GM18517 (cell line): ENCODE data around the gene PDX1.

Experiments used
- ATAC-seq: cut with Tn5 transposase; IDR thresholded peaks from one replicate; pipeline ENCODE4 v1.9.1; 2021; ENCODE audit warnings: mild to moderate bottlenecking, moderate library complexity; ENCODE audit not compliant: unreplicated experiment

PDX1 gene

GRCh38 chr13:27921961-27922882 lies 2.4 kb downstream of the PDX1 start:
- ATAC-seq = no peak

- ATAC-seq = no peak
Measured at GRCh38 chr13:27922883-27923612, 3.2 kb downstream of the PDX1 start.

DNA sequence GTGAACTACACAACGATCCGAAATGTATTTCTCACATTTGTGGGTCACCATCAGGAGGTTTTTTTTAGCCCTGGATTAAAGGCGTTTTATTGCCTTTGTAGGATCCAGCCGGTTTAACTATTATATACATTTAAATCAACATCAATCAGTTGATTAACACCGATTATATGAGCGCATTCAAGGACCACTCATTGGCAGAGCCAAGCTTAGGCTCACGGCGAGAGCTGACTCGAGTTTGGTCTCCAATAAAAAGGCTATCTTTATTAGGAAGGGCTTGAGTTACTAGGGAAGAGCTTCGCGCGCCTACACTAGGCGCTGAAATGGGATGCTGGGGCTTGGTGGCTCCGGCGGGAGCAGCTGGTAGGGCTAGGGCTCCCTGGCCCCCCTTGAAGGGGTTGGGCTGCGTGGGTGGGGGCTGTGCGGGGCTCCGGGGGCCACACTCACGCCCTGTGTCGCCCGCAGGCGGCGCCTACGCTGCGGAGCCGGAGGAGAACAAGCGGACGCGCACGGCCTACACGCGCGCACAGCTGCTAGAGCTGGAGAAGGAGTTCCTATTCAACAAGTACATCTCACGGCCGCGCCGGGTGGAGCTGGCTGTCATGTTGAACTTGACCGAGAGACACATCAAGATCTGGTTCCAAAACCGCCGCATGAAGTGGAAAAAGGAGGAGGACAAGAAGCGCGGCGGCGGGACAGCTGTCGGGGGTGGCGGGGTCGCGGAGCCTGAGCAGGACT lies 4.2 kb downstream of the PDX1 start:
- ATAC-seq = no peak

GRCh38 chr13:27924529-27925141 lies 4.8 kb downstream of the PDX1 start:
- no peak for ATAC-seq

- no peak for ATAC-seq
Measured at GRCh38 chr13:27925220-27925991, 5.6 kb downstream of the PDX1 start.

GRCh38 chr13:27926644-27927434 lies 7.0 kb downstream of the PDX1 start:
- ATAC-seq = no peak

DNA sequence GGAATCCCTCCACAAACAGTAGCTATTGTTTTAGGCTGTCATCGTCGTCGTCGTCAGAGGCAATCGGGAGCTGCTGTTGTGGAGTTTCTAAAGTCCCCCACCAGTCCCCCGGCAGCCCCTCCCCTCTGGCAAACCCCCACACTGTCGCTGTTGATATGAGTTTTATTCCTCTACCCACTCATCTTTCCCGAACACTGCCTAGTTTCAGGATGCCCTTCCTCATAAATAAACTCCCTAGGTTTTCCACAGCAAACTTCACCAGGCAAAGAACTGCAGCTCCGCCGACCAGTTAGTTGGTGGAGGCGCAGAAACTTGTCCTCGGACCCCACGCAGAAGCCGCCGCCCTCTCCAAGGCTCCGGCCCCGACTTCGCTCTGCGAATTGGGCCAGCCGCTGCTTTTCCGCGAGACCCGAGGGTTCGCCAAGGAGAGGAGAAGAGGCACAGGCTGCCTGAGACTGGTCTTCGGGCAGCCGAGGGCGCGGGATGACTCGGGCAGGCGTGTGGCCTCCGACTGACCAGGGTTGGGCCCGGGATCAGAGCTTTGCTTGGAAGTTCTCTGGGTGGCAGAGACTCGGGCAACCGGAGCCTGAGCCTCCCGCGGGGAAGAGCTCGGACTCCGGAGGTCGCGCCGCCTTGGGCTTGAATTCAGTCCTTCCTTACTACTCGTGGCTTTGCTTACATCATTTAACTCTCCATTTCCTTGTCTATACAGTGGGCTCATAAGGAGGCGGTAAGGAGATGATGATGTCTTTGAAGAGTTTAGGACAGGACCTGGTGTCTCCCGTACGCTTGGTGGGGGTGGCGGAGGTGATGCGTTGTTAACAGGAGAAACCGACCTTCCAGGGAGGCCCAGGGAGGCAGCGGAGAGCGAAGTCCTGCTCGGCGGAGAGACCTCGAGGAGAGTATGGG lies 7.9 kb downstream of the PDX1 start:
- no peak for ATAC-seq

DNA sequence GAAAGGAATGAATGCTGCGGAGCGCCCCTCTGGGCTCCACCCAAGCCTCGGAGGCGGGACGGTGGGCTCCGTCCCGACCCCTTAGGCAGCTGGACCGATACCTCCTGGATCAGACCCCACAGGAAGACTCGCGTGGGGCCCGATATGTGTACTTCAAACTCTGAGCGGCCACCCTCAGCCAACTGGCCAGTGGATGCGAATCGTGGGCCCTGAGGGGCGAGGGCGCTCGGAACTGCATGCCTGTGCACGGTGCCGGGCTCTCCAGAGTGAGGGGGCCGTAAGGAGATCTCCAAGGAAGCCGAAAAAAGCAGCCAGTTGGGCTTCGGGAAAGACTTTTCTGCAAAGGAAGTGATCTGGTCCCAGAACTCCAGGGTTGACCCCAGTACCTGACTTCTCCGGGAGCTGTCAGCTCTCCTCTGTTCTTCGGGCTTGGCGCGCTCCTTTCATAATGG lies 8.6 kb downstream of the PDX1 start:
- ATAC-seq = no peak

GRCh38 chr13:27928805-27929753 lies 9.3 kb downstream of the PDX1 start:
- ATAC-seq = no peak

- no peak for ATAC-seq
Measured at GRCh38 chr13:27929868-27930267, 10.1 kb downstream of the PDX1 start.

DNA sequence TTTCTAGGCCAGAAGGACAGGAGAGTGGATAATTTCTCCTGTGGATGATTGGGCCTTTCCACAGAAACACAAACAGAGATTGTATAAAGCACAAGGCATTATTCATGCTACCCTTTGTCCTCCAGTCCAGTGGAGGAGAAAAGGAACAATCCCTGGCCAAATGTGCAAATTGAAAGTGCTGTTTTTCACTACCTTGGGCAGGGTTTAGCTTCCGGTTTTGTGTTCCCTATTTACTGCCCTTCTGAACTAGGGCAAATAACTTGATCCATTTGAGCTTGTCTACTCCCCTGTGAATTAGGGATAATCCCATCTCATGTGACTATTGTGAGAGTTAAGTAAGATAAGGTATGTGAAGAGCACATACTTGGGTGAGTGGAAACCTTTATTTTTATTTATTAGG lies 13.3 kb downstream of the PDX1 start:
- ATAC-seq = no peak

GRCh38 chr13:27933580-27934328 lies 14.0 kb downstream of the PDX1 start:
- no peak for ATAC-seq

- no peak for ATAC-seq
Measured at GRCh38 chr13:27942972-27943371, 23.2 kb downstream of the PDX1 start.

GRCh38 chr13:27952876-27953675 lies 33.3 kb downstream of the PDX1 start:
- ATAC-seq = no peak

DNA sequence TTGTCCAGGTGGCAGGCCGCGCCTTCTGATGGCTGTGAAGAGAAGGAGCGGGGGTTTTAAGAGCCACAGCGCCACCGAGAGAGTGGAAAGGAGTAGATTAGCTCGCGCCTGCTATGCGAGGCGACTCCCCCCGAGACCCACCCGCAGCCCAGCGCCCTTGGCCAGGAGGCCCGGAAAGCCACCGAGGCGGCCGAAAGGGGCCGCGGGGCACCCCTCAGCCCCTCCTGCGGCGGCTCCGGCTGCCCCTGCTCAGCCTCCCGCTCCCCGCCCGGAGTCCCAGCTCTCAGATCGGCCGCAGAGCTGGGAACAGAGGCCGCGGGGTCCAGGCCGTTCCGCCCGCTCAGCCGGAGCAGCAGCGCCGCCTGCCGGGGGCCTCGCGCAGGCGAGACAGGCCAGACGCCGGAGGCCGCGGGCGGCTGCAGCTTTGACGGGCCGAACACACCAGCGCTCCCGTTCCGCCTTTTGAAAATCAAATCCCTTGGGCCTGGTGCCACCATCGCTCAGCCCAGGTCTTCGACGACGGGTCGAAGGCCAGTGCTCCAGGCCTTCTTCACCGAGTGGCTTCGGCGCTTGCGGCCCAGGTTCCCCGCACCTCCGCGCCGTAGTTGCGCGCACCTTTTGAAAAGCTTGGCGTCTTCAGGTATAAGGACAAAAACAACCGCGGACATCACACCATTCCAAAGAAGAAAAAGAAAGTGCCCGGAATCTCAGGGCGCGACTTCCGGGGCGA lies 34.0 kb downstream of the PDX1 start:
- peak; percentile 81 for ATAC-seq
